ENCODE data around the gene PLCD3.

- TF ChIP-seq TAF1 (IDR thresholded peaks at IDR 0.05; ENCODE audit: low read depth, low read length) (no peak), POLR2AphosphoS5 (IDR thresholded peaks at IDR 0.05; ENCODE audit: low read depth, low read length) (no peak), POLR2A (IDR thresholded peaks at IDR 0.05; ENCODE audit: low read depth, low read length) (no peak), POU2F2 (IDR thresholded peaks at IDR 0.05; ENCODE audit: low read depth, low read length) (no peak), SPI1 (IDR thresholded peaks at IDR 0.05; ENCODE audit: low read depth, low read length) (no peak)
Measured at GRCh38 chr17:45136846-45137560, 4.7 kb upstream of the PLCD3 start.
